ENCODE results near the gene GABRB3.

GRCh38 chr15:26781816-26782215 lies 8.9 kb upstream of the GABRB3 start:
- TF ChIP-seq POLR2A (IDR thresholded peaks at IDR 0.05) (no peak), POLR2AphosphoS5 (IDR thresholded peaks at IDR 0.05) (no peak), CTCF (IDR thresholded peaks at IDR 0.05 in 8 of 11, conservative IDR thresholded peaks at IDR 0.05 in 3 of 11) (no peak)

Data from spleen (tissue), 7 donors.